ENCODE data around the gene TSPEAR.
"Not testable (repeated sequence)": the region's sequence is repeated elsewhere in the genome, so short reads cannot be mapped to it uniquely, and the experiment has no call there.

TSPEAR gene

DNA sequence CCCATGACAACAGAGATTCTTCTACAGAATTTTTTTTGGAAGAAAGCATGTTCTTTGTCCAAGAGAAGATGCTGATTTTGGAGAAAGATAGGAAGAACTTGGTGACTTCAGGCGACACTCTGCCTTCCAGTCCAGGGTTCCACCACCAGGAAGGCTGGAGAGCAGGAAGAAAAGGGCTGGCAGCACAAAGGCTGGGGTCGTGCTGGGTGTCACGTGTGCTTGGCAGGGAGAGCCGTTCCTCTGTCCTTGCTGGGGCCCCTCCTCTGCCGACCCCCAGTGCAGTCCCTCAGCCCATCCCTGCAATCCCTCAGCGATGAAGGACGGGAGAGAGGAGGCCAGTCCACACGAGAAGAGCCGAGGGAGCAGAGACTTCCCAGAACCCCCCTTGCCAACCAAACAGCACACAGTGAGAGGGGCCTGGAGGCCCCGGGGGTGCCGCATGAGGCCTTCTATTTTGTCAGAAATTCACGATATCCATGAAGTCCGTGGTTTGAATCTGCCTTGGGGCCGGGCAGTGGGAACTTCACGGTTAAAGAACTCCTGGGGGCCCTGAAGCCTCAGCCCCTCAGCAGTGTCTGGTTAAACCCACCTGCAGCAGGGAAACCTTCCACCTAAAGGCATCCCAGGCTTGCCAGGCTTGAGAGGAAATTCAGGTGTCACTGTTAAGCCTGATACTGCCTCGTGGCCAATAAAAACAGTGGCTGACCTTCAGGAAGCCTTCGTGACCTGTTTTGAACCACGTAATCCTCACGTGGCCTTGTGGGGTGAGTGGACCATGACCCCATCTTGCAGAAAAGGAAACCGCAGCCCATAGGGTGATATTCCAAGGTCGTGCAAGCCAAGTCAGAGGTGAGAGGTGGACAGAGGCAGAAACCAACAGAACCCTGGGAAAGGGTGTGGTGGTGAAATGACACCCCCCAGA is 11.0 kb downstream of the TSPEAR start:
- no peak overlapping the region for H3K27ac ChIP-seq (ENCODE audit: low read depth, low read length, severe bottlenecking)
- no peaks in the 10 kb centered on the region for H3K9me3 ChIP-seq (ENCODE audit: control insufficient read depth, low read length)
- H3K4me1 ChIP-seq (ENCODE audit: control insufficient read depth, insufficient read depth, low read length, poor library complexity, severe bottlenecking) = peaks cover 13% of the 10 kb centered on the region
- no peak overlapping the region for H3K4me3 ChIP-seq (ENCODE audit: extremely low read depth, insufficient read depth, low read length, poor library complexity, severe bottlenecking)
- no peaks in the 10 kb centered on the region for H3K36me3 ChIP-seq (ENCODE audit: control insufficient read depth, insufficient read depth, low read length)
- WGBS, 2 experiments (ENCODE audit: insufficient coverage in 2 of 2) = 79 to 82% methylated on average over 16 to 21 of the region's 21 CpGs

DNA sequence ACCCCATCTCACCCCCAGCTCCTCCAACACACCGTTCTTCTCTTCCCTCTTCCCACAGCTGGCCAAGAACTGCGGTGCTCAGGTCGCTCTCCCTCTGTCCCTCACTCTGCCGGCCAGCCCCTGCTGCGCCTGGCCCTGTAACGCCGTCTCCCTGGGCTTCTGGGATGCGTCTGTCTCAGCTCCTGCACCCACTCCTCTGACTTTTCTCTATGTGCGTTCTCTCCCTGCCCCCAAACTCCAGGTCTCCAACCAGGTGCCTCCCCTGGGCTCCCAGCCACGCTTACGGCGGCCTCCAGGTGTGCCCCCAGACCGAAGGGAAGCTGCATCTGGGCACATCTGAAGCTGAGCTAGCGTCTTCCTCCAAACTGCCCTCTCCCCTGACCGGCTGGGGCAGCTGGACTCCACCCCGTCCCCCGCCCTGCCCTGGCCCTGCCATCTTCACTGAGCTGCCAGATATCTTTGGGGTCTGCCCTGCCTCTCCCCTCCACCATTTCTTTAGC is 11.8 kb downstream of the TSPEAR start:
- peaks cover 18% of the 10 kb centered on the region for H3K4me1 ChIP-seq (ENCODE audit: control insufficient read depth, insufficient read depth, low read length, poor library complexity, severe bottlenecking)
- H3K9me3 ChIP-seq (ENCODE audit: control insufficient read depth, low read length) = no peaks in the 10 kb centered on the region
- H3K27ac ChIP-seq (ENCODE audit: low read depth, low read length, severe bottlenecking) = no peak overlapping the region
- 83 to 90% methylated on average over 16 to 17 of the region's 17 CpGs for WGBS, 2 experiments (ENCODE audit: insufficient coverage in 2 of 2)
- no peak overlapping the region for H3K4me3 ChIP-seq (ENCODE audit: extremely low read depth, insufficient read depth, low read length, poor library complexity, severe bottlenecking)
- H3K36me3 ChIP-seq (ENCODE audit: control insufficient read depth, insufficient read depth, low read length) = no peaks in the 10 kb centered on the region

DNA sequence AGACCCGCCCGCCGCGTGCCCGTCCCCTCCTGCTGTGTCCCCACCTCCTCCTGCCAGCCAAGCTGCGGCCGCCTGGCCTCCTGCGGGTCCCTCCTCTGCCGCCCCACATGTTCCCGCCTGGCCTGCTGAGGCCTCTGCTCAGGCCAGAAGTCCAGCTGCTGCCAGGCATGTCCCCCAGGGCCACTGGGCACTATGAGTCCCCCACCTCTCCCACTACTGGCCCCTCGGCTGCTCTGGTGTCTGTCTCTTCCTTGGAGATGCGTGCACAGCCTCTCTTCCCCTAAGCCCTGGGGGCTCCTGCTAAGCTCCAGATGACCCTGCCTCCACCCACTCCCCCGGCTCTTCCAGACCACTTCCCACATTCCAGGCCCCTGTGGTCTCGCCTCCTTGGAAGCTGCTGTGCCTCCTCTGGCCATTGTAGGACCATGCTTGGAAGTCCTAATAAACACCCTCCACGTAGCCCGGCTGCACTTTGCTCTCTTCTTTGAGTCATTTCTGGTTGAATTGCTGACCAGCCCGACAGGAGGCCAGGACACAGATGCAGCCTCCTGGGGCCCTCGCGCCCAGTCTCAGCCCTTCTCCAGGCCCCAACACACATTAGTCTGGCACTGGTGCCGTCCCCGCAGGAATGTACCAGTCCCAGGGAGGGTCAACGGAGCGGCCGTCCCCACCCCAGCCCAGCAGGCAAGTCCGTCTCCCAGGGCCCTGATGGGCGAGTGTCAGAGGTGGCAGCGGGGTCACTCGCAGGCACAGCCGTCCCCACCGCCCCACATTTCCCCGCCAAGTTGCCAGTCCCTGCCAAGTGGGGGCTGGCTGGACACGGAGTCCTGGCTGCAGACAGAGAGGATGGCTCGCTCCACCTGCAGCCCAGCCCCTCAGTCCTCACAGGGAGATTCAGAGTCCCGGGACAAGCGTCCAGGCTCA is 13.3 kb downstream of the TSPEAR start:
- Histone ChIP-seq H3K36me3 (ENCODE audit: control insufficient read depth, insufficient read depth, low read length) (no peaks in the 10 kb centered on the region), H3K27ac (ENCODE audit: low read depth, low read length, severe bottlenecking) (peak overlapping the region; percentile 23), H3K4me1 (ENCODE audit: control insufficient read depth, insufficient read depth, low read length, poor library complexity, severe bottlenecking) (peaks cover 18% of the 10 kb centered on the region), H3K4me3 (ENCODE audit: extremely low read depth, insufficient read depth, low read length, poor library complexity, severe bottlenecking) (no peak overlapping the region), H3K9me3 (ENCODE audit: control insufficient read depth, low read length) (peaks cover 8% of the 10 kb centered on the region)
- 49 to 54% methylated on average over 25 to 31 of the region's 35 CpGs for WGBS, 2 experiments (ENCODE audit: insufficient coverage in 2 of 2)

DNA sequence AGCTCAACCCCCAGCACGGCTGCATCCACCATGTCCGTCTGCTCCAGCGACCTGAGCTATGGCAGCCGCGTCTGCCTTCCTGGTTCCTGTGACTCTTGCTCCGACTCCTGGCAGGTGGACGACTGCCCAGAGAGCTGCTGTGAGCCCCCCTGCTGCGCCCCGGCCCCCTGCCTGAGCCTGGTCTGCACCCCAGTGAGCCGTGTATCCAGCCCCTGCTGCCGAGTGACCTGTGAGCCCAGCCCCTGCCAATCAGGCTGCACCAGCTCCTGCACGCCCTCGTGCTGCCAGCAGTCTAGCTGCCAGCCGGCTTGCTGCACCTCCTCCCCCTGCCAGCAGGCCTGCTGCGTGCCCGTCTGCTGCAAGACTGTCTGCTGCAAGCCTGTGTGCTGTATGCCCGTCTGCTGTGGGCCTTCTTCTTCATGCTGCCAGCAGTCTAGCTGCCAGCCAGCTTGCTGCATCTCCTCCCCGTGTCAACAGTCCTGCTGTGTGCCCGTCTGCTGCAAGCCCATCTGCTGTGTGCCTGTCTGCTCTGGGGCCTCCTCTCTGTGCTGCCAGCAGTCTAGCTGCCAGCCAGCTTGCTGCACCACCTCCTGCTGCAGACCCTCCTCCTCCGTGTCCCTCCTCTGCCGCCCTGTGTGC is 14.1 kb downstream of the TSPEAR start, which contains the start of gene KRTAP10-12:
KRTAP10-12 (plus strand) TSS at position 1 of the 639 bp plus-strand sequence; CDS start at position 31, 30 bp downstream.
- H3K4me3 ChIP-seq (ENCODE audit: extremely low read depth, insufficient read depth, low read length, poor library complexity, severe bottlenecking); H3K36me3 ChIP-seq (ENCODE audit: control insufficient read depth, insufficient read depth, low read length): not testable (repeated sequence)
- WGBS, 2 experiments (ENCODE audit: insufficient coverage in 2 of 2) = 70 to 76% methylated on average over 8 to 12 of the region's 21 CpGs
- H3K9me3 ChIP-seq (ENCODE audit: control insufficient read depth, low read length) = peaks cover 12% of the 10 kb centered on the region
- peaks cover 18% of the 10 kb centered on the region for H3K4me1 ChIP-seq (ENCODE audit: control insufficient read depth, insufficient read depth, low read length, poor library complexity, severe bottlenecking)
- peak within 1 kb of the TSS; percentile 23 for H3K27ac ChIP-seq (ENCODE audit: low read depth, low read length, severe bottlenecking)

DNA sequence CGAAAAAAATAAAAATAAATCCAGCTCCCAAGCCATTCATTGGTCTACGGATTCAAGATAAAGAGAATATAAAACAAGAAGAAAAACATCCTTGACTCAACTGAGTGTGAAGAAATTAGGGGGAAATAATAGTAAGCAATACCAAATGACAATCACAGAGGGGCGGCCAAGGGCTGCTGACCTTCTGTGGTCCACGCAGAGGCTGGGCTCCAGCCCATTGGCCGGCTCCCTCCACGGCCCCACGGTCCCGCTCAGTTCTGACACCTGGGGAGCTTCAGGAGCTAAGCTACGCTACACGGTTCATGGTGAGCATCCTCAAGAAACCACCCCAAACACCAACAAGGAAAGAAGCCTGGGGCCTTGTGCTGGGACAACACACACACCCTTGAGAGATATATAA is 14.8 kb downstream of the TSPEAR start:
- no peak overlapping the region for H3K27ac ChIP-seq (ENCODE audit: low read depth, low read length, severe bottlenecking)
- H3K36me3 ChIP-seq (ENCODE audit: control insufficient read depth, insufficient read depth, low read length) = no peaks in the 10 kb centered on the region
- WGBS, 2 experiments (ENCODE audit: insufficient coverage in 2 of 2) = 76 to 88% methylated on average over 6 to 8 of the region's 10 CpGs
- H3K4me3 ChIP-seq (ENCODE audit: extremely low read depth, insufficient read depth, low read length, poor library complexity, severe bottlenecking) = no peak overlapping the region
- peaks cover 18% of the 10 kb centered on the region for H3K4me1 ChIP-seq (ENCODE audit: control insufficient read depth, insufficient read depth, low read length, poor library complexity, severe bottlenecking)
- peaks cover 12% of the 10 kb centered on the region for H3K9me3 ChIP-seq (ENCODE audit: control insufficient read depth, low read length)

DNA sequence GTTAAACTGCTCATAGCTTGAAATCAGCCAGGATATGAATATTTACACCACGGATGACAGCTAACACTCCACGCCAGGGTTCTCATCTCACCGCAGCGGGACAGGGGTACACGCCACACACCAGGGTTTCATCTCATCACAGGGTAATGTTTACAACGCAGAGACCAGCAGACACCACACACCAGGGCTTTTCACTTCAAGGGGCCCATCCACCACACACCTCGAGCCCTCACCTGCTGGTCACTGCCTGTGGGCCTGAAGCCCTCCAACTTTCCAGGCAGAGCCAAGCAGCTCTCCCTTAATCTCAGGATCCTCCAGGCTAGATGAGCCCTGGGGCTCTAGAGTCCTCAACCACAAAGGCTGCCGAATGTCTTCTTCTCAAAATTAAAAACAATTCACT is 15.7 kb downstream of the TSPEAR start:
- no peaks in the 10 kb centered on the region for H3K36me3 ChIP-seq (ENCODE audit: control insufficient read depth, insufficient read depth, low read length)
- peaks cover 12% of the 10 kb centered on the region for H3K9me3 ChIP-seq (ENCODE audit: control insufficient read depth, low read length)
- H3K27ac ChIP-seq (ENCODE audit: low read depth, low read length, severe bottlenecking) = no peak overlapping the region
- H3K4me3 ChIP-seq (ENCODE audit: extremely low read depth, insufficient read depth, low read length, poor library complexity, severe bottlenecking) = no peak overlapping the region
- WGBS, 2 experiments (ENCODE audit: insufficient coverage in 2 of 2) = 85 to 90% methylated on average over 8 of the region's 8 CpGs
- H3K4me1 ChIP-seq (ENCODE audit: control insufficient read depth, insufficient read depth, low read length, poor library complexity, severe bottlenecking) = peaks cover 18% of the 10 kb centered on the region

DNA sequence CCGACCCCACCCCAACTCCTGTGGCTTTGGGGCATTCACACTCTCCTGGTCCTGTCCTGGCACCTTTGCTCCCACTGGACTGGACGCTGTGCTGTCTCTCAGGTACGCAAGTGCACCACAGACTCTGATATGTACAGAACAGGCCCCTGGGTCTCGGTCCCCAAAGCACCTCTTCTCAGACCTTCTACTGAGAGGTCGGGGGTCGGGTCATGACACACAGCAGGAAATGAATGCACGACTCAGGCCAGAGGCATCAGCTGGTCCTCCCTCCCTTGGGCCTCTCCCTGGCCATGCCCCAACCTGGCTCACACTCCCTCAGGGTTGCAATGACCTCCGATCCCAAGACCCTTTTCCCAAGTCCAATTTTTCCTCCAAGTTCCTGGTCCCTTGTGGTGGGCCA is 16.2 kb downstream of the TSPEAR start:
- Histone ChIP-seq H3K4me3 (ENCODE audit: extremely low read depth, insufficient read depth, low read length, poor library complexity, severe bottlenecking) (no peak overlapping the region), H3K27ac (ENCODE audit: low read depth, low read length, severe bottlenecking) (no peak overlapping the region), H3K4me1 (ENCODE audit: control insufficient read depth, insufficient read depth, low read length, poor library complexity, severe bottlenecking) (peaks cover 18% of the 10 kb centered on the region), H3K36me3 (ENCODE audit: control insufficient read depth, insufficient read depth, low read length) (no peaks in the 10 kb centered on the region), H3K9me3 (ENCODE audit: control insufficient read depth, low read length) (peaks cover 12% of the 10 kb centered on the region)
- WGBS, 2 experiments (ENCODE audit: insufficient coverage in 2 of 2) = 76 to 82% methylated on average over 7 to 8 of the region's 8 CpGs

DNA sequence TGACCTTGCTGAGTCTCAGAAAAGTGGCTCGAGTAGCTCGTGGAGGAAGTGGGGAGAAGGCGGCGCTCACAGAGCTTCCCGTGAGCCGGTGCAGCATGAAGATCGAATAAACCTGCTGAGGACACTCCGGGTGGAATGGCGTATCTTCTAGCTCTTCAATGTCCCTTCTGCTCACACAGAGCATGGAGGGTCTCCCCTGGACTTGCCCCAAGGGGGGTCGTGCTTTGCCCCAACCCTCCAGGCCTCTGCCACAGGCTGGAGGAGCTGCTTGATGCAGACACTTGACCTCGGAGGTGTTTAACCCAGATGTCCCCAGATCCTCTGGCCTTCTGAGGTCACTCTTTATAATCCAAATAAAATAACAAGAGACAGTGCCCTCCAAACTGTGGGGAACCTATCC is 16.6 kb downstream of the TSPEAR start:
- peaks cover 18% of the 10 kb centered on the region for H3K4me1 ChIP-seq (ENCODE audit: control insufficient read depth, insufficient read depth, low read length, poor library complexity, severe bottlenecking)
- H3K36me3 ChIP-seq (ENCODE audit: control insufficient read depth, insufficient read depth, low read length) = no peaks in the 10 kb centered on the region
- no peak overlapping the region for H3K27ac ChIP-seq (ENCODE audit: low read depth, low read length, severe bottlenecking)
- H3K4me3 ChIP-seq (ENCODE audit: extremely low read depth, insufficient read depth, low read length, poor library complexity, severe bottlenecking) = no peak overlapping the region
- peaks cover 12% of the 10 kb centered on the region for H3K9me3 ChIP-seq (ENCODE audit: control insufficient read depth, low read length)
- WGBS, 2 experiments (ENCODE audit: insufficient coverage in 2 of 2) = 85 to 88% methylated on average over 10 to 11 of the region's 11 CpGs

DNA sequence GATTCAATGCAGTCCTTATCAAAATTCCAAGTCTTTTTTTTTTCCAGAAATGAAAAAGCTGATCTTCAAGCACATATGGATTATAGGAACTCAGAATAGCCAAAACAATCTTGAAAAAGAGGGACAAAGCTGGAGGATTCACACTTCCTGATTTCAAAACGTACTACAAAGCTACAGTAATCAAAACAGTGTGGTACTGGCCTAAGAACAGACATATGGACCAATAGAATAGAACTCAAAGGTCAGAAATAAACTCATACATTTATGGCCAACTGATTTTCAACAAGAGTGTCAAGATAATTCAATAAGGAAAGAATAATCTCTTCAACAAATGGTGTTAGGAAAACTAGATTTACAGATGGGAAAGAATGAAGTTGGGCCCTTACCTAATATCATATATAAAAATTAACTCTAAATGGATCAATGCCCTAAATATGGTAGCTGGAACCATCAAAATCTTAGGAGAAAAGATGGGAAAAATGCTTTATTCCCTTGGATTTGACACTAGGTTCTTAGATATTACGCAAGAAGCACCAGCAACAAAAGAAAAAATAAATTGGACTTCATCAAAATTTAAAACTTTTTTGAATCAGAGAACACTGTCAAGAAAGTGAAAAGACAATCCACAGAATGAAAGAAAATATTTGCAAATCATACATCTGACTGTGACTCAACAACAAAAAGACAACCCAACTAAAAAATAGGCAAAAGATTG is 18.4 kb downstream of the TSPEAR start:
- no peaks in the 10 kb centered on the region for H3K36me3 ChIP-seq (ENCODE audit: control insufficient read depth, insufficient read depth, low read length)
- H3K9me3 ChIP-seq (ENCODE audit: control insufficient read depth, low read length) = peaks cover 12% of the 10 kb centered on the region
- WGBS, 2 experiments (ENCODE audit: insufficient coverage in 2 of 2) = 40% methylated on average over 1 of the region's 2 CpGs; no CpG with 5 or more reads in 1 of the 2 experiments
- H3K27ac ChIP-seq (ENCODE audit: low read depth, low read length, severe bottlenecking) = no peak overlapping the region
- H3K4me1 ChIP-seq (ENCODE audit: control insufficient read depth, insufficient read depth, low read length, poor library complexity, severe bottlenecking) = peaks cover 12% of the 10 kb centered on the region
- no peak overlapping the region for H3K4me3 ChIP-seq (ENCODE audit: extremely low read depth, insufficient read depth, low read length, poor library complexity, severe bottlenecking)

Measured in mesodermal cell (in vitro differentiated cells).